Mucosa of descending colon (tissue), 3 donors: ENCODE results near the gene ZNF224. TPM values are rescaled to one million over a fixed set of nuclear protein-coding genes. Genes with fewer than 3 reads are reported as not detected.
"Not testable (repeated sequence)": the region's sequence is repeated elsewhere in the genome, so short reads cannot be mapped to it uniquely, and the experiment has no call there.

ENCODE experiments used
- ATAC-seq: fragments of 200-7000 bp; cut with Tn5 transposase; one replicate; pipeline ENCODE4 v1.9.1; 2020; ENCODE audit warnings: mild to moderate bottlenecking, moderate library complexity
- DNase-seq, 3 donors: peaks; one replicate each; pipeline ENCODE4 v3.0.0-alpha.2; 2020
- H3K36me3 ChIP-seq: fragments of 200-600 bp; one replicate; pipeline ENCODE4 v1.8.0; 2021; ENCODE audit warnings: low read depth, mild to moderate bottlenecking
- H3K4me1 ChIP-seq: fragments of 200-600 bp; one replicate; pipeline ENCODE4 v1.8.0; 2021; ENCODE audit warnings: low read depth, mild to moderate bottlenecking
- H3K4me3 ChIP-seq: fragments of 200-600 bp; one replicate; pipeline ENCODE4 v1.8.0; 2021; ENCODE audit warnings: mild to moderate bottlenecking
- H3K9me3 ChIP-seq: fragments of 200-600 bp; one replicate; pipeline ENCODE4 v1.8.0; 2021; ENCODE audit warnings: mild to moderate bottlenecking
- CTCF ChIP-seq: fragments of 200-600 bp; IDR thresholded peaks from one replicate; pipeline ENCODE4 v1.8.0; 2022; ENCODE audit warnings: antibody characterized with exemption, mild to moderate bottlenecking
- intact Hi-C, 2 donors: fragments of 100-400 bp; cut with DNase I in 1 of 2; cut with micrococcal nuclease in 1 of 2; formaldehyde crosslinking; loops; one replicate each; pipeline versions ENCODE4 v1.11.0 to v1.11.1; 2022; cut with DNase I, micrococcal nuclease
- total RNA-seq, 3 donors: library from RNA; stranded (reverse); fragmentation: NEBNext Ultra II Directional in 2 of 3; extraction: Animal tissue kit (Norgen Biotek cat#: 25700) in 2 of 3; gene quantifications; one replicate each; pipeline versions ENCODE4 v1.2.1 to v1.2.4, GENCODE V29; 2021 to 2023
- donor health status: DM: no; HTN: no; CAD: no; lungs with moderate emphysema.
- donor health status: DM: no; HTN: no; CAD: no.
- donor health status: DM: no; HTN: yes; CAD: no.

The ZNF224 gene
- total RNA-seq, 3 donors from 2014 or later, result 25.5 to 38.3 (median 29.8) TPM

DNA sequence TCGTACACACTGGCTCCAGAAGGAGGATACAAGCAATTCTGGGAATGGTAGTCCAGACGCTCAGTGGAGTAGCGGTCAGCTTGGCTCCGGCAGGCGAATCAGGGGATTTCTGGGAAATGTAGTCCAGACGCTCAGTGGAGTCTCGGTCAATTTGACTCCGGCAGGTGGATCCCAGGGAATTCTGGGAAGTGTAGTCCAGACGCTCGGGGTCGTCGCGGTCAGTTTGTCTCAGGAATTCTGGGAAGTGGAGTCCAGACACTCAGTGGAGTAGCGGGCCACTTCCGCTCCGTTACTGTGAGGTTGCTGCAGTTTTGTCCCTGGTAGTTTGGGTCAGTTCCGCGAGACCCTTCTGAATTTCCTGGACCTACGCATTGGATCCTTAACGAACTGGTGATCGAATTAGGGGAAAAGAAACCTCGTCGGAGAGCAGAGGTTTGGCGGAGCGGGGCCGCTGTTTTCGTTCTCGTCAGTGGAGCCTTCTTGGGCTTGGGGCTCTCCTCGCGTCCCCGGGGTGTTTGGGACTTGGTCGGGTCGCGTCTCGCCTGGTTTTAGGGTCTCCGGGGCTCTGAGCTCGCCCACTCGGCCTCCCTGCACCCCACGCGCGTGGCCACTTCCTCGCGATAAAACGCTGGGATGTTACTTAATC, 19.1 kb downstream of the ZNF224 start, which contains the start of gene ZNF225:
Gene ZNF225 (plus strand): TSS at position 262 of the 646 bp plus-strand sequence. CDS start 2,429 bp downstream, outside the sequence.
- Histone ChIP-seq H3K4me1 (peaks cover 13% of the 10 kb centered on the region), H3K36me3 (no peaks in the 10 kb centered on the region), H3K9me3 (peaks cover 33% of the 10 kb centered on the region), H3K4me3 (peak within 1 kb of the TSS; percentile 42)
- no peak for TF ChIP-seq CTCF
- intact Hi-C loops, result no loop called here
- peak; percentile 90 to 97 (median 95) for DNase-seq
- peak; percentile 99 for ATAC-seq

GRCh38 chr19:44113784-44114390, 19.7 kb downstream of the ZNF224 start:
- Histone ChIP-seq H3K36me3 (no peaks in the 10 kb centered on the region), H3K4me3 (peak overlapping the region; percentile 42), H3K9me3 (peaks cover 26% of the 10 kb centered on the region), H3K4me1 (peaks cover 13% of the 10 kb centered on the region)
- no peak for TF ChIP-seq CTCF
- no peak for ATAC-seq
- peak in 2 of 3 donors; percentile 17 to 33 for DNase-seq
- intact Hi-C loops, result no loop called here

- intact Hi-C loops, ATAC-seq, H3K4me3 ChIP-seq, DNase-seq, H3K4me1 ChIP-seq, H3K36me3 ChIP-seq: not testable (repeated sequence)
- H3K9me3 ChIP-seq, result peaks cover 46% of the 10 kb centered on the region
Observed at GRCh38 chr19:44121162-44121561, 27.0 kb downstream of the ZNF224 start.

GRCh38 chr19:44131955-44132354, 37.8 kb downstream of the ZNF224 start:
- intact Hi-C loops, result no loop called here
- H3K4me1 ChIP-seq, result no peaks in the 10 kb centered on the region
- TF ChIP-seq CTCF, result no peak
- H3K36me3 ChIP-seq, result no peaks in the 10 kb centered on the region
- DNase-seq (no peak), ATAC-seq (no peak)
- H3K9me3 ChIP-seq, result peaks cover 66% of the 10 kb centered on the region
- no peak overlapping the region for H3K4me3 ChIP-seq

- no peak for TF ChIP-seq CTCF
- intact Hi-C loops, result no loop called here
Observed at GRCh38 chr19:44141191-44142058, 47.3 kb downstream of the ZNF224 start, which contains the start of gene ZNF234. Gene ZNF234, plus strand, starts transcription at chr19:44141554. Its CDS starts 3,079 bp downstream, at chr19:44144633.

More at GRCh38 chr19:44141191-44142058, 47.3 kb downstream of the ZNF224 start, which contains the start of gene ZNF234:
- H3K4me1 ChIP-seq, result peaks cover 4% of the 10 kb centered on the region
- DNase-seq (peak; percentile 79 to 92 (median 80)), ATAC-seq (peak; percentile 98)
- peaks cover 4% of the 10 kb centered on the region for H3K36me3 ChIP-seq
- H3K4me3 ChIP-seq, result peak within 1 kb of the TSS; percentile 80
- H3K9me3 ChIP-seq, result no peaks in the 10 kb centered on the region
